DND-41 (cell line): ENCODE measurements around the gene PM20D1.

Experiments
- CTCF ChIP-seq: IDR thresholded peaks from 2 replicates; pipeline ENCODE4 v1.5.1; 2012; ENCODE audit warnings: borderline replicate concordance, low read length, moderate library complexity, mild to moderate bottlenecking; ENCODE audit not compliant: poor library complexity, severe bottlenecking; ENCODE audit errors: extremely low read depth
- EZH2 ChIP-seq: IDR thresholded peaks from 3 replicates; pipeline ENCODE4 v1.6.1; 2012; ENCODE audit warnings: borderline replicate concordance, low read depth, mild to moderate bottlenecking, moderate library complexity, low read length, inconsistent platforms; ENCODE audit not compliant: severe bottlenecking

GRCh38 chr1:205811660-205812059, 38.3 kb downstream of the PM20D1 start:
- TF ChIP-seq CTCF: no peak
- TF ChIP-seq EZH2: no peak
